ENCODE results near the gene TRAPPC5.

The TRAPPC5 gene

DNA sequence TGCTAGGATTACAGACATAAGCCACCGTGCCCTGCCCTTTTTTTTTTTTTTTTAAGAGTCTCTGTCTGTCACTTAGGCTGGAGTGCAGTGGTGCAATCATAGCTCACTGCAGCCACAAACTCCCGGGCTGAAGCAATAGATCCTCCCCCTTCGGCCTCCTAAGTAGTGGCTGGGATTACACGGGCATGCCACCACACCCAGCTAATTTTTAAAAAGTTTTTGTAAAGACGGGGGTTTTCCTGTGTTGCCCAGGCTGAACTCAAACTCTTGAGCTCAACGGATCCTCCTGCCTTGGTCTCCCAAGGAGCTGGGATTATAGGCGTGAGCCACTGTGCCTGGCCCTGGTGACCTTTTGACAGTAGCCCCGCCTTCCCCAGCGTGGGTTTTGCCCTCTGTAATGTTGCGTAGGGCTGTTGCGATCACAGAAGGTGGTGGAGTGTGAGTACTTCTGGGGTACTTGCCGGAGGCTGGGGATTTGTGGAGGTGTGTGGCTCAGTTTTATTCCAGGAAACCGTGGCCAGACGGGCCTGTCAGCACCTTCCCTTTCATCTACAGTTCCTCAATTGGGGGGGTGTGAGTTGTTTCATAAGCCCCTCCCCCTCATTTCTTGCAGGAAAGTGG is 23.4 kb upstream of the TRAPPC5 start:
- TF ChIP-seq EZH2phosphoT487 (IDR thresholded peaks at IDR 0.05; ENCODE audit: low read length) (no peak), EZH2 (optimal IDR thresholded peaks at IDR 0.05; ENCODE audit: low read depth, low read length) (no peak)
- TF ChIP-seq, protein P1, sequence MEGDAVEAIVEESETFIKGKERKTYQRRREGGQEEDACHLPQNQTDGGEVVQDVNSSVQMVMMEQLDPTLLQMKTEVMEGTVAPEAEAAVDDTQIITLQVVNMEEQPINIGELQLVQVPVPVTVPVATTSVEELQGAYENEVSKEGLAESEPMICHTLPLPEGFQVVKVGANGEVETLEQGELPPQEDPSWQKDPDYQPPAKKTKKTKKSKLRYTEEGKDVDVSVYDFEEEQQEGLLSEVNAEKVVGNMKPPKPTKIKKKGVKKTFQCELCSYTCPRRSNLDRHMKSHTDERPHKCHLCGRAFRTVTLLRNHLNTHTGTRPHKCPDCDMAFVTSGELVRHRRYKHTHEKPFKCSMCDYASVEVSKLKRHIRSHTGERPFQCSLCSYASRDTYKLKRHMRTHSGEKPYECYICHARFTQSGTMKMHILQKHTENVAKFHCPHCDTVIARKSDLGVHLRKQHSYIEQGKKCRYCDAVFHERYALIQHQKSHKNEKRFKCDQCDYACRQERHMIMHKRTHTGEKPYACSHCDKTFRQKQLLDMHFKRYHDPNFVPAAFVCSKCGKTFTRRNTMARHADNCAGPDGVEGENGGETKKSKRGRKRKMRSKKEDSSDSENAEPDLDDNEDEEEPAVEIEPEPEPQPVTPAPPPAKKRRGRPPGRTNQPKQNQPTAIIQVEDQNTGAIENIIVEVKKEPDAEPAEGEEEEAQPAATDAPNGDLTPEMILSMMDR (IDR thresholded peaks at IDR 0.05; ENCODE audit: low read length) = no peak
- H3K9ac ChIP-seq (ENCODE audit: low read length) = no peak overlapping the region
- H3K4me2 ChIP-seq (ENCODE audit: low read depth, low read length) = no peak overlapping the region
- peaks cover 66% of the 10 kb centered on the region for H3K27me3 ChIP-seq (replicated peaks; ENCODE audit: insufficient read depth, low read length)
- no peaks in the 10 kb centered on the region for H3K9me2 ChIP-seq (replicated peaks; ENCODE audit: insufficient read depth, low read length)
- H3K27ac ChIP-seq (ENCODE audit: low read length) = no peak overlapping the region
- no peaks in the 10 kb centered on the region for H3F3A ChIP-seq (ENCODE audit: insufficient read depth, low read length)
- H3K4me3 ChIP-seq (ENCODE audit: low read length) = no peak overlapping the region
- H3K4me1 ChIP-seq (ENCODE audit: low read length) = no peaks in the 10 kb centered on the region
- no peaks in the 10 kb centered on the region for H3K79me2 ChIP-seq (ENCODE audit: low read length)
- H4K20me1 ChIP-seq (ENCODE audit: insufficient read depth, low read length) = no peaks in the 10 kb centered on the region
- no peak overlapping the region for H2AFZ ChIP-seq (ENCODE audit: low read length)
- no peaks in the 10 kb centered on the region for H3K36me3 ChIP-seq (replicated peaks; ENCODE audit: insufficient read depth, low read length)
- H3K9me3 ChIP-seq (replicated peaks; ENCODE audit: insufficient read depth, low read length) = no peaks in the 10 kb centered on the region
- DNase-seq = no peak

DNA sequence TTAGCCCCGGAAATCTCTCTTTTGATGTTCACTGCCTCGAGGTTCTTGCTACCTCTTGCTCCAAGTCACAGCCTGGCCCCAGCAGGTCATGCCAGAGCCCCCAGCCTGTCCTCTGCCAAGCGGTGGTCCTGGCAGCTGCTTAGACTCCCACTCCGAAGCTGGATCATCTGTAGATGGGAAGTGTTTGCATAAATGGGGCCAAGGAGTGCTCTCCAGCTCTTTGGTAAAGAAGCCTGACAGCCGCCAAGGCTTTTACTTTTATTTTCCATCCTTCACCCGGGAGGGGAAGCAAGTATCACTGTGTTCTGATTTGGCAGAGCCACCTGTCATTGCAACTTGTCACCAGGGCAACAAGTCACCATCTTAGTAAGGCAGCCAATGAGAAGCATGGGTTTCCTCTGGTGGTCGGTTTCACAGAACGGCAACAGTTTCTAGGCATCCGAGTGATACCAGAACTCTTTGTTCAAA is 22.4 kb upstream of the TRAPPC5 start:
- Histone ChIP-seq H3K4me2 (ENCODE audit: low read depth, low read length) (peak overlapping the region; percentile 73), H3F3A (ENCODE audit: insufficient read depth, low read length) (no peaks in the 10 kb centered on the region)

DNA sequence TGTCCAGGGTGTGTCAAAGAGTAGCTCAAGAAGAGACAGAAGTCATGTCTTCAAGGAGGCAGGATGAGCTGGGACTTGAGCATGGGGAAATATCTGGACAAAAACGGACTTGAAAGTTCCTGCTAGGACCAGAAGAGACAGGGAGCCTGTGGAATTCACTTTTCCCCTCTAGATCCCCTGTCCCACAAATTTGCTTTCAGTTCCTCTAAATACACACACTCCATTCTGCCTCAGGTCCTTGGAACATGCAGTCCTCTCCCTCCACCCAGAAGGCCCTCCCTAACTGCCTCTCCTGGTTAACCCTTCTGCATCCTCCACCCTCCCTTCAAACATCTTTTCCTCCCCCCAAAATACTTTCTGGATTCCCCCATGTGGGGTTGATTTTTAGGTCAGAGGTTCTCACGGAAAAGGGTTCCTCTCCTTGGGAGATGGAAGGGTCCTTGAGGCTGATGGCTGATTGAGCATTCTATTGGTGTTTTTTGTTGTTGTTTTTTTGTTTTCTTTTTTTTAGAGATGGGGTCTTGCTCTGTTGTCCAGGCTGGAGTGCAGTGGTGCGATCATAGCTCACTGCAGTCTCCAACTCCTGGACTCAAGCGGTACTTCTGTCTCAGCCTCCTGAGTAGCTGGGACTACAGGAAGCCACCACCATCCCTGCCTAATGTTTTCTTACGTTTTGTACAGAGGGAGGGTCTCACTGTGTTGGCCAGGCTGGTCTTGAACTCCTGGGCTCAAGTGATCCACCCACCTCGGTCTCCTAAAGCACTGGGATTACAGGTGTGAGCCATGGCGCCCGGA is 18.7 kb upstream of the TRAPPC5 start:
- H3K9me2 ChIP-seq (replicated peaks; ENCODE audit: insufficient read depth, low read length) = no peaks in the 10 kb centered on the region
- peaks cover 82% of the 10 kb centered on the region for H3K27me3 ChIP-seq (replicated peaks; ENCODE audit: insufficient read depth, low read length)
- no peak overlapping the region for H3K4me3 ChIP-seq (ENCODE audit: low read length)
- H3K27ac ChIP-seq (ENCODE audit: low read length) = no peak overlapping the region
- H3K36me3 ChIP-seq (replicated peaks; ENCODE audit: insufficient read depth, low read length) = no peaks in the 10 kb centered on the region
- no peak overlapping the region for H2AFZ ChIP-seq (ENCODE audit: low read length)
- TF ChIP-seq EZH2phosphoT487 (IDR thresholded peaks at IDR 0.05; ENCODE audit: low read length) = no peak
- TF ChIP-seq, protein P1 (IDR thresholded peaks at IDR 0.05; ENCODE audit: low read length) = no peak
- TF ChIP-seq EZH2 (optimal IDR thresholded peaks at IDR 0.05; ENCODE audit: low read depth, low read length) = no peak
- no peaks in the 10 kb centered on the region for H3K9me3 ChIP-seq (replicated peaks; ENCODE audit: insufficient read depth, low read length)
- no peaks in the 10 kb centered on the region for H3K4me1 ChIP-seq (ENCODE audit: low read length)
- no peak for DNase-seq
- H3F3A ChIP-seq (ENCODE audit: insufficient read depth, low read length) = no peaks in the 10 kb centered on the region
- no peak overlapping the region for H3K9ac ChIP-seq (ENCODE audit: low read length)
- no peaks in the 10 kb centered on the region for H3K79me2 ChIP-seq (ENCODE audit: low read length)
- H3K4me2 ChIP-seq (ENCODE audit: low read depth, low read length) = no peak overlapping the region
- H4K20me1 ChIP-seq (ENCODE audit: insufficient read depth, low read length) = no peaks in the 10 kb centered on the region

More for the DNA sequence above, 22.4 kb upstream of the TRAPPC5 start:
- no peaks in the 10 kb centered on the region for H3K9me2 ChIP-seq (replicated peaks; ENCODE audit: insufficient read depth, low read length)
- H2AFZ ChIP-seq (ENCODE audit: low read length) = peak overlapping the region; percentile 88
- no peak overlapping the region for H3K27ac ChIP-seq (ENCODE audit: low read length)
- DNase-seq = peak; percentile 83
- no peaks in the 10 kb centered on the region for H3K79me2 ChIP-seq (ENCODE audit: low read length)
- H3K4me1 ChIP-seq (ENCODE audit: low read length) = no peaks in the 10 kb centered on the region
- H3K9ac ChIP-seq (ENCODE audit: low read length) = peak overlapping the region; percentile 38; the same call in 1 of the 2 replicates
- H3K27me3 ChIP-seq (replicated peaks; ENCODE audit: insufficient read depth, low read length) = peaks cover 71% of the 10 kb centered on the region
- H3K4me3 ChIP-seq (ENCODE audit: low read length) = peak overlapping the region; percentile 64
- H3K36me3 ChIP-seq (replicated peaks; ENCODE audit: insufficient read depth, low read length) = no peaks in the 10 kb centered on the region
- TF ChIP-seq EZH2phosphoT487 (IDR thresholded peaks at IDR 0.05; ENCODE audit: low read length) = no peak
- H4K20me1 ChIP-seq (ENCODE audit: insufficient read depth, low read length) = no peaks in the 10 kb centered on the region
- no peaks in the 10 kb centered on the region for H3K9me3 ChIP-seq (replicated peaks; ENCODE audit: insufficient read depth, low read length)
